HCT116 (cell line): ENCODE results near the gene DGKZ. TPM values are rescaled to one million over a fixed set of nuclear protein-coding genes. Genes with fewer than 3 reads are reported as not detected.

Experiments used
- ATAC-seq: fragments of 200-7000 bp; cut with Tn5 transposase; 2 replicates; pipeline ENCODE4 v1.9.1; 2020; ENCODE audit warnings: mild to moderate bottlenecking, moderate library complexity
- BruUV-seq: library from RNA; stranded (reverse); fragments of 400-500 nt; replicated peaks from 2 replicates; lab custom pipeline; 2021; lab: Mats Ljungman, UMichigan
- CTCF ChIA-PET: fragments of 300-600 bp; sonication (Branson Sonifier 250); formaldehyde crosslinking; loops from one replicate; lab custom pipeline; 2021; ENCODE audit warnings: antibody characterized with exemption; lab: Charles Lee
- POLR2A ChIA-PET: fragments of 300-600, 350-600 bp; sonication (Branson Sonifier 250); formaldehyde crosslinking; loops from one replicate; lab custom pipeline; 2021; ENCODE audit warnings: antibody characterized with exemption; lab: Charles Lee
- RAD21 ChIA-PET, 2 experiments: fragments of 300-600 bp; sonication (Branson Sonifier 250); formaldehyde crosslinking; loops; one replicate each; lab custom pipeline; 2023; ENCODE audit warnings: low total read pairs in 2 of 2; ENCODE audit not compliant: uncharacterized antibody in 2 of 2, unreplicated experiment in 2 of 2, low non-redundant PET in 1 of 2; lab: Charles Lee
- DNase-seq: peaks from one replicate; pipeline ENCODE4 v3.0.0-alpha.2; 2010; ENCODE audit warnings: low read depth, low spot score
- H2AFZ ChIP-seq: fragments of 200-600 bp; shearing (Covaris generic), sonication (generic); 2 replicates; pipeline ENCODE4 v1.6.1; 2017; ENCODE audit warnings: low read depth, mixed run types, mixed read lengths, antibody characterized with exemption, low read length; ENCODE audit not compliant: poor library complexity, severe bottlenecking
- H3K27ac ChIP-seq: 2 replicates; pipeline ENCODE4 v1.5.1; 2012; ENCODE audit warnings: low read depth, low read length
- H3K27me3 ChIP-seq: fragments of 200-600 bp; sonication (generic); 2 replicates; pipeline ENCODE4 v1.6.1; 2016; ENCODE audit warnings: mixed run types, low read length, mixed read lengths; ENCODE audit not compliant: insufficient read depth
- H3K36me3 ChIP-seq, 2 experiments: fragments of 200-500 bp in 1 of 2; fragments of 200-600 bp in 1 of 2; sonication (Bioruptor generic) in 1 of 2; sonication (generic) in 1 of 2; 2 replicates each; pipeline versions ENCODE4 v1.5.1 to v1.6.1; 2014 to 2016; ENCODE audit warnings: low read length in 2 of 2, inconsistent platforms in 1 of 2, mixed read lengths in 1 of 2, mixed run types in 1 of 2; ENCODE audit not compliant: insufficient read depth in 2 of 2, control insufficient read depth in 1 of 2
- H3K4me1 ChIP-seq, 2 experiments: fragments of 200-600 bp in 1 of 2; sonication (generic) in 1 of 2; 2 replicates each; pipeline versions ENCODE4 v1.5.1 to v1.6.1; 2012 to 2017; ENCODE audit warnings: low read length in 2 of 2, inconsistent platforms in 1 of 2, mild to moderate bottlenecking in 1 of 2, mixed read lengths in 1 of 2, mixed run types in 1 of 2, moderate library complexity in 1 of 2; ENCODE audit not compliant: insufficient read depth in 2 of 2, control insufficient read depth in 1 of 2
- H3K4me2 ChIP-seq: fragments of 200-600 bp; sonication (generic); 2 replicates; pipeline ENCODE4 v1.6.1; 2017; ENCODE audit warnings: mixed run types, low read length, mixed read lengths
- H3K4me3 ChIP-seq, 2 experiments: fragments of 200-600 bp in 1 of 2; sonication (generic) in 1 of 2; replicated peaks in 1 of 2; 2 replicates each; pipeline ENCODE4 v1.5.1; 2011 to 2016; ENCODE audit warnings: low read length in 2 of 2, control low read depth in 1 of 2, low read depth in 1 of 2, mild to moderate bottlenecking in 1 of 2, mixed read lengths in 1 of 2, mixed run types in 1 of 2
- H3K79me2 ChIP-seq: fragments of 200-600 bp; sonication (generic); 2 replicates; pipeline ENCODE4 v1.6.1; 2017; ENCODE audit warnings: mild to moderate bottlenecking, mixed run types, low read length, moderate library complexity, mixed read lengths; ENCODE audit not compliant: insufficient read depth
- H3K9ac ChIP-seq: fragments of 200-600 bp; sonication (generic); 2 replicates; pipeline ENCODE4 v1.6.1; 2016; ENCODE audit warnings: low read length, mixed read lengths
- H3K9me2 ChIP-seq: fragments of 200-600 bp; sonication (generic), shearing (Covaris generic); 2 replicates; pipeline ENCODE4 v1.6.1; 2017; ENCODE audit warnings: mixed run types, mild to moderate bottlenecking, moderate library complexity; ENCODE audit not compliant: insufficient read depth
- H3K9me3 ChIP-seq, 2 experiments: fragments of 200-500 bp in 1 of 2; fragments of 200-600 bp in 1 of 2; sonication (Bioruptor generic) in 1 of 2; sonication (generic) in 1 of 2; 2 replicates each; pipeline ENCODE4 v1.6.1; 2014 to 2017; ENCODE audit warnings: low read length in 2 of 2, mixed read lengths in 2 of 2, inconsistent platforms in 1 of 2, low read depth in 1 of 2, mild to moderate bottlenecking in 1 of 2, mixed run types in 1 of 2, moderate library complexity in 1 of 2; ENCODE audit not compliant: control insufficient read depth in 1 of 2, insufficient read depth in 1 of 2
- H4K20me1 ChIP-seq: fragments of 200-600 bp; sonication (generic), shearing (Covaris generic); 2 replicates; pipeline ENCODE4 v1.6.1; 2017; ENCODE audit warnings: mixed run types, mild to moderate bottlenecking, moderate library complexity; ENCODE audit not compliant: insufficient read depth
- CBX3 ChIP-seq: IDR thresholded peaks from 2 replicates; pipeline ENCODE4 v1.6.1; 2012; ENCODE audit warnings: low read depth
- CEBPB ChIP-seq: IDR thresholded peaks from 2 replicates; pipeline ENCODE4 v1.6.1; 2012; ENCODE audit warnings: low read depth
- ELF1 ChIP-seq: IDR thresholded peaks from 2 replicates; pipeline ENCODE4 v1.6.1; 2012; ENCODE audit warnings: low read depth, borderline replicate concordance
- FOSL1 ChIP-seq: IDR thresholded peaks from 2 replicates; pipeline ENCODE4 v1.6.1; 2012; ENCODE audit warnings: low read depth
- JUND ChIP-seq: IDR thresholded peaks from 2 replicates; pipeline ENCODE4 v1.6.1; 2012
- POLR2A ChIP-seq: IDR thresholded peaks from 2 replicates; pipeline ENCODE4 v1.7.0; 2011; ENCODE audit warnings: borderline replicate concordance; ENCODE audit not compliant: insufficient read depth, insufficient read length; ENCODE audit errors: extremely low read depth
- RAD21 ChIP-seq: IDR thresholded peaks from 2 replicates; pipeline ENCODE4 v1.6.1; 2012; ENCODE audit warnings: low read depth, mild to moderate bottlenecking
- SIN3A ChIP-seq: IDR thresholded peaks from 2 replicates; pipeline ENCODE4 v1.6.1; 2012; ENCODE audit warnings: low read depth
- SRF ChIP-seq: IDR thresholded peaks from 2 replicates; pipeline ENCODE4 v1.6.1; 2012; ENCODE audit warnings: low read depth
- YY1 ChIP-seq: IDR thresholded peaks from 2 replicates; pipeline ENCODE4 v1.6.1; 2011; ENCODE audit warnings: low read length, low read depth, moderate library complexity, mild to moderate bottlenecking; ENCODE audit not compliant: insufficient replicate concordance; ENCODE audit errors: extremely low read depth
- ZFX ChIP-seq: fragments of 450-650 bp; IDR thresholded peaks from 2 replicates; pipeline ENCODE4 v1.6.1; 2017
- ZNF274 ChIP-seq: fragments of 200-500 bp; sonication (Bioruptor generic); IDR thresholded peaks from 2 replicates; pipeline ENCODE4 v1.6.1; 2014; ENCODE audit warnings: mild to moderate bottlenecking, low read depth, low read length, inconsistent platforms
- intact Hi-C: fragments of 100-400 bp; cut with micrococcal nuclease; formaldehyde crosslinking; loops from 2 replicates; pipeline ENCODE4 v1.10.0; 2022
- total RNA-seq: library from RNA; stranded (reverse); gene quantifications from one replicate; pipeline ENCODE4 v1.2.1, GENCODE V29; 2021; ENCODE audit not compliant: unreplicated experiment
- TF ChIP-seq, protein P1 (sequence below): IDR thresholded peaks from 2 replicates; pipeline ENCODE4 v1.6.1; 2011; ENCODE audit warnings: mild to moderate bottlenecking, low read length, moderate library complexity; ENCODE audit not compliant: insufficient replicate concordance; ENCODE audit errors: extremely low read depth
- TF ChIP-seq, protein P2 (sequence below): IDR thresholded peaks from 2 replicates; pipeline ENCODE4 v1.6.1; 2012

Gene DGKZ
- total RNA-seq, 1 experiment from 2014 or later: 70.2 TPM

DNA sequence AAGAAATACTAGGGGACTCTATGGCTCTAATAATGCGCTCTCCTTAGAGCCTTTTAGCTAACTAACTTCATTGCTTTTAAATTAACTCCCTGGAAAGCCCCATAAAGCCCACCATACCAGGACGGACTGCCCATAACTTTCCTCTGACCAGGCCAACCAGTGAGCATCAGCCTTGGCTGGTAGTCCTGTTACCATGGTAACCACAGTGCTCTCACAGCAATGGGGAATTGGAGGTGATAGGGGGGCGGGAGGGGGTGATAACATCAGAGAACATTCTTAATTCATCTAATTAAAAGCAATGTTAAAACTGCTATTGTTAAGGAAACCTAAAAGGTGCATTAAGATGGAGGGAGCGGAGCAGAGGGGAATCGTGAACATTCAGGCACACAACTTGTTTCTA is 71.5 kb downstream of the DGKZ start:
- no peaks in the 10 kb centered on the region for H3K9me2 ChIP-seq
- no peak overlapping the region for H3K4me2 ChIP-seq
- ChIA-PET CTCF (interaction anchor here (1.6 kb wide), 1 partner anchor 9 kb away, joined by 4 read pairs; no protein-coding TSS in a partner anchor), POLR2A (no interaction called here), RAD21 (no interaction called here)
- H3K36me3 ChIP-seq: peaks cover 0 to 4% of the 10 kb centered on the region in 2 experiments; a peak in 3 of 4 replicates
- H3K27me3 ChIP-seq: no peaks in the 10 kb centered on the region
- no peak overlapping the region for H3K27ac ChIP-seq
- no peaks in the 10 kb centered on the region for H4K20me1 ChIP-seq
- intact Hi-C loops: no loop called here
- H3K9me3 ChIP-seq: no peaks in the 10 kb centered on the region
- no peaks in the 10 kb centered on the region for H3K79me2 ChIP-seq
- H3K4me3 ChIP-seq: no peak overlapping the region
- H3K4me1 ChIP-seq: no peaks in the 10 kb centered on the region
- TF ChIP-seq RAD21 (no peak), FOSL1 (no peak), SIN3A (no peak), ZNF274 (no peak), JUND (no peak), CBX3 (no peak), ELF1 (no peak), SRF (no peak), ZFX (no peak), CEBPB (no peak), YY1 (no peak), POLR2A (no peak)
- TF ChIP-seq, protein P1, sequence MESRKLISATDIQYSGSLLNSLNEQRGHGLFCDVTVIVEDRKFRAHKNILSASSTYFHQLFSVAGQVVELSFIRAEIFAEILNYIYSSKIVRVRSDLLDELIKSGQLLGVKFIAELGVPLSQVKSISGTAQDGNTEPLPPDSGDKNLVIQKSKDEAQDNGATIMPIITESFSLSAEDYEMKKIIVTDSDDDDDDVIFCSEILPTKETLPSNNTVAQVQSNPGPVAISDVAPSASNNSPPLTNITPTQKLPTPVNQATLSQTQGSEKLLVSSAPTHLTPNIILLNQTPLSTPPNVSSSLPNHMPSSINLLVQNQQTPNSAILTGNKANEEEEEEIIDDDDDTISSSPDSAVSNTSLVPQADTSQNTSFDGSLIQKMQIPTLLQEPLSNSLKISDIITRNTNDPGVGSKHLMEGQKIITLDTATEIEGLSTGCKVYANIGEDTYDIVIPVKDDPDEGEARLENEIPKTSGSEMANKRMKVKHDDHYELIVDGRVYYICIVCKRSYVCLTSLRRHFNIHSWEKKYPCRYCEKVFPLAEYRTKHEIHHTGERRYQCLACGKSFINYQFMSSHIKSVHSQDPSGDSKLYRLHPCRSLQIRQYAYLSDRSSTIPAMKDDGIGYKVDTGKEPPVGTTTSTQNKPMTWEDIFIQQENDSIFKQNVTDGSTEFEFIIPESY: no peak
- TF ChIP-seq, protein P2, sequence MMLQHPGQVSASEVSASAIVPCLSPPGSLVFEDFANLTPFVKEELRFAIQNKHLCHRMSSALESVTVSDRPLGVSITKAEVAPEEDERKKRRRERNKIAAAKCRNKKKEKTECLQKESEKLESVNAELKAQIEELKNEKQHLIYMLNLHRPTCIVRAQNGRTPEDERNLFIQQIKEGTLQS: no peak
- DNase-seq (no peak), ATAC-seq (no peak)
- H2AFZ ChIP-seq: no peak overlapping the region
- H3K9ac ChIP-seq: no peak overlapping the region
- no TSS peak for BruUV-seq
